HepG2 (cell line): ENCODE results near the gene SHANK3. TPM values are rescaled to one million over a fixed set of nuclear protein-coding genes. Genes with fewer than 3 reads are reported as not detected.

Source experiments
- AGO2 ChIP-seq: fragments of 200-400 bp; formaldehyde crosslinking; optimal IDR thresholded peaks from 2 replicates; pipeline ENCODE3; 2017; ENCODE audit warnings: mild to moderate bottlenecking, low read depth, low read length, moderate library complexity
- AKAP8 ChIP-seq: sonication (generic); formaldehyde crosslinking; IDR thresholded peaks from 2 replicates; pipeline ENCODE4 v1.5.1; 2020; ENCODE audit warnings: mild to moderate bottlenecking, missing genetic modification reagents
- EED ChIP-seq: sonication (generic); formaldehyde crosslinking; IDR thresholded peaks from 2 replicates; pipeline ENCODE4 v1.5.0; 2020; ENCODE audit warnings: mild to moderate bottlenecking, missing genetic modification reagents
- ELF1 ChIP-seq: sonication (generic); formaldehyde crosslinking; IDR thresholded peaks from 2 replicates; pipeline ENCODE4 v1.4.0; 2020; ENCODE audit warnings: missing genetic modification reagents
- GABPA ChIP-seq, 2 experiments: IDR thresholded peaks; 2 replicates each; pipeline ENCODE4 v1.6.1; 2011 to 2016; ENCODE audit warnings: low read depth in 2 of 2, low read length in 1 of 2, missing biosample characterization in 1 of 2, missing genetic modification characterization in 1 of 2
- GATA4 ChIP-seq: sonication (generic); IDR thresholded peaks from 2 replicates; pipeline ENCODE4 v1.6.1; 2016; ENCODE audit warnings: antibody characterized with exemption, low read depth, borderline replicate concordance
- HNF4G ChIP-seq, 2 experiments: sonication (generic) in 1 of 2; formaldehyde crosslinking in 1 of 2; IDR thresholded peaks; 2 replicates each; pipeline versions ENCODE4 v1.4.0 to v1.6.1; 2011 to 2020; ENCODE audit warnings: borderline replicate concordance in 2 of 2, low read depth in 2 of 2, mild to moderate bottlenecking in 2 of 2, low read length in 1 of 2, missing genetic modification reagents in 1 of 2, moderate library complexity in 1 of 2
- IRF2 ChIP-seq: IDR thresholded peaks from 2 replicates; pipeline ENCODE4 v1.6.1; 2018; ENCODE audit warnings: missing genetic modification reagents, missing compliant biosample characterization
- JUNB ChIP-seq: sonication (generic); formaldehyde crosslinking; IDR thresholded peaks from 2 replicates; pipeline ENCODE4 v1.8.0; 2022; ENCODE audit warnings: missing genetic modification reagents, mild to moderate bottlenecking, borderline replicate concordance
- KLF12 ChIP-seq: sonication (generic); formaldehyde crosslinking; IDR thresholded peaks from 2 replicates; pipeline ENCODE4 v1.4.0; 2020; ENCODE audit warnings: missing genetic modification reagents, borderline replicate concordance
- KLF15 ChIP-seq: sonication (generic); formaldehyde crosslinking; IDR thresholded peaks from 2 replicates; pipeline ENCODE4 v1.8.1; 2023; ENCODE audit warnings: borderline replicate concordance, mild to moderate bottlenecking, inconsistent platforms, missing genetic modification reagents, mixed read lengths
- NCOA1 ChIP-seq: sonication (generic); formaldehyde crosslinking; IDR thresholded peaks from 2 replicates; pipeline ENCODE4 v1.9.0; 2021; ENCODE audit warnings: missing genetic modification reagents
- SAP130 ChIP-seq: IDR thresholded peaks from 2 replicates; pipeline ENCODE4 v1.6.1; 2016; ENCODE audit warnings: low read depth
- SNAI1 ChIP-seq: sonication (generic); formaldehyde crosslinking; IDR thresholded peaks from 2 replicates; pipeline ENCODE4 v1.5.0; 2020; ENCODE audit warnings: mild to moderate bottlenecking, missing genetic modification reagents, borderline replicate concordance
- TCF7 ChIP-seq: sonication (generic); IDR thresholded peaks from 2 replicates; pipeline ENCODE4 v1.6.1; 2016; ENCODE audit warnings: antibody characterized with exemption, low read depth
- TFDP2 ChIP-seq: sonication (generic); formaldehyde crosslinking; IDR thresholded peaks from 2 replicates; pipeline ENCODE4 v1.4.0; 2020; ENCODE audit warnings: missing genetic modification reagents
- ZBTB14 ChIP-seq: sonication (generic); formaldehyde crosslinking; IDR thresholded peaks from 2 replicates; pipeline ENCODE4 v1.4.0; 2020; ENCODE audit warnings: missing genetic modification reagents
- ZBTB2 ChIP-seq: sonication (generic); formaldehyde crosslinking; IDR thresholded peaks from 2 replicates; pipeline ENCODE4 v1.8.0; 2022; ENCODE audit warnings: low read depth, missing genetic modification reagents
- ZFX ChIP-seq: sonication (generic); formaldehyde crosslinking; IDR thresholded peaks from 2 replicates; pipeline ENCODE4 v1.4.0; 2020; ENCODE audit warnings: mild to moderate bottlenecking, low read depth, missing genetic modification reagents, moderate library complexity
- ZFYVE20 ChIP-seq: sonication (generic); formaldehyde crosslinking; IDR thresholded peaks from 2 replicates; pipeline ENCODE4 v1.8.0; 2023; ENCODE audit warnings: low read depth, mild to moderate bottlenecking, moderate library complexity, missing genetic modification reagents, borderline replicate concordance
- ZNF280B ChIP-seq: sonication (generic); formaldehyde crosslinking; IDR thresholded peaks from 2 replicates; pipeline ENCODE4 v1.5.0; 2020; ENCODE audit warnings: missing genetic modification reagents, mild to moderate bottlenecking, borderline replicate concordance
- ZNF724P ChIP-seq: sonication (generic); formaldehyde crosslinking; IDR thresholded peaks from 2 replicates; pipeline ENCODE4 v1.8.0; 2022; ENCODE audit warnings: missing genetic modification reagents, borderline replicate concordance
- ZNF746 ChIP-seq: sonication (generic); formaldehyde crosslinking; IDR thresholded peaks from 2 replicates; pipeline ENCODE4 v1.8.0; 2022; ENCODE audit warnings: mild to moderate bottlenecking, missing genetic modification reagents
- polyA plus RNA-seq, 8 experiments: library from polyadenylated mRNA; depleted of rRNA in 3 of 8; stranded (reverse) in 7 of 8; unstranded in 1 of 8; fragments of >200 nt; fragmentation: Illumina TruSeq in 4 of 8; extraction: Trizol in 4 of 8; gene quantifications; 2 replicates each; pipeline versions ENCODE4 v1.2.1 to v1.2.3, GENCODE V29; 2011 to 2016; ENCODE audit warnings: low read depth in 4 of 8, missing spikeins in 1 of 8, mixed read lengths in 1 of 8; ENCODE audit not compliant: insufficient read depth in 1 of 8
- total RNA-seq, 5 experiments: library from RNA; depleted of rRNA; stranded (reverse); fragments of >200 nt; fragmentation: Illumina TruSeq; extraction: Trizol; gene quantifications; 2 replicates each; pipeline ENCODE4 v1.2.3, GENCODE V29; 2016; ENCODE audit warnings: low read depth in 1 of 5

The SHANK3 gene
- total and polyA plus RNA-seq, 2 of the 13 experiments (the other 11 are each of a cell fraction or from before 2014, with no cell fraction given) = 2.9 to 4.6 TPM

- TF ChIP-seq TFDP2 (CRISPR knock-in tag) (0 out of 2 replicates have a peak, but pooled peaks have one; percentile 45), ELF1 (CRISPR knock-in tag) (peak; percentile 79), ZBTB2 (peak; percentile 42; the same call in 1 of the 2 replicates), TCF7 (no peak), ZNF746 (CRISPR knock-in tag) (no peak), ZBTB14 (CRISPR knock-in tag) (peak; percentile 66), AGO2 (no peak), HNF4G (IDR thresholded peaks at IDR 0.05; ENCODE audit: borderline replicate concordance, low read depth, low read length) (peak; percentile 4; the same call in 1 of the 2 replicates), HNF4G (CRISPR knock-in tag; IDR thresholded peaks at IDR 0.05; ENCODE audit: borderline replicate concordance, low read depth) (peak; percentile 19; the same call in 1 of the 2 replicates), ZNF280B (CRISPR knock-in tag) (no peak), KLF15 (CRISPR knock-in tag) (peak; percentile 79; the same call in 1 of the 2 replicates), ZNF724P (no peak; the same call in 1 of the 2 replicates), AKAP8 (CRISPR knock-in tag) (no peak), IRF2 (CRISPR knock-in tag) (no peak), NCOA1 (0 out of 2 replicates have a peak, but pooled peaks have one; percentile 34), JUNB (CRISPR knock-in tag) (no peak), ZFYVE20 (0 out of 2 replicates have a peak, but pooled peaks have one; percentile 24), SNAI1 (CRISPR knock-in tag) (0 out of 2 replicates have a peak, but pooled peaks have one; percentile 44), SAP130 (CRISPR knock-in tag) (peak; percentile 76), GATA4 (peak; percentile 65), GABPA (IDR thresholded peaks at IDR 0.05; ENCODE audit: low read depth, low read length) (no peak), GABPA (CRISPR knock-in tag; IDR thresholded peaks at IDR 0.05; ENCODE audit: low read depth) (peak; percentile 53), KLF12 (CRISPR knock-in tag) (peak; percentile 77; the same call in 1 of the 2 replicates), EED (CRISPR knock-in tag) (no peak), ZFX (CRISPR knock-in tag) (peak; percentile 82)
Observed at GRCh38 chr22:50627642-50628542, 44.7 kb upstream of the SHANK3 start, which contains the start of gene ARSA (continued).
